A549 (cell line): ENCODE data around the gene ATP8A2. TPM values are rescaled to one million over a fixed set of nuclear protein-coding genes. Genes with fewer than 3 reads are reported as not detected.

Experiments used
- ATAC-seq, 2 experiments: fragments of 200-7000 bp in 1 of 2; fragments of >200 bp in 1 of 2; cut with Nextera tagmentation in 1 of 2; cut with Tn5 transposase in 1 of 2; 3 replicates each; pipeline versions ENCODE4 v1.8.0 to v1.9.1; 2018 to 2020; ENCODE audit warnings: mild to moderate bottlenecking in 1 of 2, moderate library complexity in 1 of 2
- CTCF ChIA-PET: fragments of 300-600 bp; sonication (Branson Sonifier 250); formaldehyde crosslinking; extraction: SDS; loops from one replicate; lab custom pipeline; 2021; ENCODE audit warnings: antibody characterized with exemption, inconsistent platforms; lab: Yijun Ruan, JAX
- POLR2A ChIA-PET: fragments of 350-600 bp; formaldehyde crosslinking; extraction: SDS; loops from one replicate; lab custom pipeline; 2021; ENCODE audit warnings: antibody characterized with exemption, inconsistent platforms; lab: Yijun Ruan, JAX
- DNase-seq, 2 experiments: peaks; one replicate each; pipeline versions ENCODE4 v3.0.0 to v3.0.0-alpha.2; 2011 to 2016; ENCODE audit warnings: low read depth in 1 of 2, low spot score in 1 of 2
- FAIRE-seq: peaks from 2 replicates; lab custom pipeline; 2011; peaks lifted over from hg19 to GRCh38; lab: Jason Lieb, UNC
- H3K27ac ChIP-seq, 2 experiments: fragments of >200 bp; sonication (Bioruptor Twin); formaldehyde crosslinking; 3 replicates each; pipeline ENCODE4 v1.5.1; 2016 to 2017
- H3K4me1 ChIP-seq: fragments of >200 bp; sonication (Bioruptor Twin); formaldehyde crosslinking; 3 replicates; pipeline ENCODE4 v1.6.1; 2016
- H3K4me2 ChIP-seq: fragments of >200 bp; sonication (Bioruptor Twin); formaldehyde crosslinking; 3 replicates; pipeline ENCODE4 v1.6.1; 2016
- H3K4me3 ChIP-seq: fragments of >200 bp; sonication (Bioruptor Twin); formaldehyde crosslinking; 3 replicates; pipeline ENCODE4 v1.5.1; 2016
- H3K9me3 ChIP-seq: fragments of >200 bp; sonication (Bioruptor Twin); formaldehyde crosslinking; 3 replicates; pipeline ENCODE4 v1.6.1; 2016
- BHLHE40 ChIP-seq: IDR thresholded peaks from 2 replicates; pipeline ENCODE4 v1.6.1; 2012; ENCODE audit warnings: low read depth, low read length, inconsistent platforms
- CHD2 ChIP-seq: fragments of 150-350 bp; IDR thresholded peaks from 2 replicates; pipeline ENCODE4 v1.6.1; 2014; ENCODE audit warnings: low read length; ENCODE audit not compliant: partially characterized antibody
- EHMT2 ChIP-seq: fragments of 200-600 bp; sonication (generic); IDR thresholded peaks from 2 replicates; pipeline ENCODE4 v1.6.1; 2016; ENCODE audit warnings: antibody characterized with exemption, low read depth, mild to moderate bottlenecking, moderate library complexity
- HEYL ChIP-seq: fragments of 250-450 bp; sonication (Bioruptor Pico); IDR thresholded peaks from 2 replicates; pipeline ENCODE4 v1.8.0; 2021; ENCODE audit warnings: mild to moderate bottlenecking, moderate library complexity
- HOXB13 ChIP-seq: fragments of 250-450 bp; sonication (Bioruptor Pico); IDR thresholded peaks from 2 replicates; pipeline ENCODE4 v1.5.0; 2020; ENCODE audit warnings: low read depth, mild to moderate bottlenecking, moderate library complexity
- HOXB5 ChIP-seq: fragments of 250-450 bp; sonication (Bioruptor Pico); IDR thresholded peaks from 2 replicates; pipeline ENCODE4 v1.5.0; 2020; ENCODE audit warnings: mild to moderate bottlenecking, moderate library complexity
- JUN ChIP-seq, 2 experiments: fragments of >200 bp; sonication (Bioruptor Twin); formaldehyde crosslinking; IDR thresholded peaks; 2 replicates in 1 of 2; 3 replicates in 1 of 2; pipeline ENCODE4 v1.6.1; 2016 to 2017
- KDM5A ChIP-seq: fragments of 200-600 bp; sonication (generic); IDR thresholded peaks from 2 replicates; pipeline ENCODE4 v1.6.1; 2016; ENCODE audit warnings: antibody characterized with exemption, mild to moderate bottlenecking
- MAFK ChIP-seq: fragments of 450-650 bp; IDR thresholded peaks from 2 replicates; pipeline ENCODE4 v1.6.1; 2014; ENCODE audit not compliant: partially characterized antibody
- MYC ChIP-seq: IDR thresholded peaks from 2 replicates; pipeline ENCODE4 v1.6.1; 2012; ENCODE audit warnings: mild to moderate bottlenecking, inconsistent platforms, low read length, improper control_type of control experiment, borderline replicate concordance
- NPAS2 ChIP-seq: fragments of 250-450 bp; sonication (Bioruptor Pico); IDR thresholded peaks from 2 replicates; pipeline ENCODE4 v1.8.0; 2022; ENCODE audit warnings: mild to moderate bottlenecking, moderate library complexity, borderline replicate concordance
- NR3C1 ChIP-seq: fragments of >200 bp; sonication (Bioruptor Twin); formaldehyde crosslinking; IDR thresholded peaks from 3 replicates; pipeline ENCODE4 v1.6.1; 2017
- POLR2AphosphoS2 ChIP-seq: conservative IDR thresholded peaks from 2 replicates; pipeline ENCODE4 v1.6.1; 2012; ENCODE audit warnings: low read length, improper control_type of control experiment, inconsistent platforms
- SMC3 ChIP-seq: fragments of >200 bp; sonication (Bioruptor Twin); formaldehyde crosslinking; IDR thresholded peaks from 3 replicates; pipeline ENCODE4 v1.6.1; 2018; ENCODE audit warnings: inconsistent platforms
- WGBS: methylation state at CpG from one replicate; pipeline ENCODE4 v1.1.6; 2017; ENCODE audit errors: missing lambda C conversion rate; 5-methylcytosine and 5-hydroxymethylcytosine counted together
- polyA plus RNA-seq, 4 experiments: library from polyadenylated mRNA; depleted of rRNA in 3 of 4; stranded (reverse); fragments of >200 nt; fragmentation: RNase III in 1 of 4; extraction: RNeasy Plus Mini Kit Qiagen cat#74134 plus additional on column Dnase treatment in 1 of 4; gene quantifications; 2 replicates in 3 of 4; 3 replicates in 1 of 4; pipeline ENCODE4 v1.2.3, GENCODE V29; 2011 to 2017
- TF ChIP-seq, protein P1 (sequence below): fragments of 200-600 bp; sonication (generic); IDR thresholded peaks from 2 replicates; pipeline ENCODE4 v1.6.1; 2016; ENCODE audit warnings: antibody characterized with exemption, mild to moderate bottlenecking, moderate library complexity
- TF ChIP-seq, protein P2 (sequence below): fragments of 150-350 bp; IDR thresholded peaks from 2 replicates; pipeline ENCODE4 v1.6.1; 2014; ENCODE audit warnings: low read depth, mild to moderate bottlenecking, low read length
- TF ChIP-seq, protein P3 (sequence below): fragments of 450-650 bp; IDR thresholded peaks from 2 replicates; pipeline ENCODE4 v1.6.1; 2014; ENCODE audit warnings: antibody characterized with exemption
- TF ChIP-seq, protein P4 (sequence below): IDR thresholded peaks from 2 replicates; pipeline ENCODE4 v1.6.1; 2012; ENCODE audit warnings: low read depth, borderline replicate concordance

The ATP8A2 gene
- polyA plus RNA-seq, 2 of the 4 experiments (the other 2 are of a cell fraction): 0.03 TPM; not detected in 1

DNA sequence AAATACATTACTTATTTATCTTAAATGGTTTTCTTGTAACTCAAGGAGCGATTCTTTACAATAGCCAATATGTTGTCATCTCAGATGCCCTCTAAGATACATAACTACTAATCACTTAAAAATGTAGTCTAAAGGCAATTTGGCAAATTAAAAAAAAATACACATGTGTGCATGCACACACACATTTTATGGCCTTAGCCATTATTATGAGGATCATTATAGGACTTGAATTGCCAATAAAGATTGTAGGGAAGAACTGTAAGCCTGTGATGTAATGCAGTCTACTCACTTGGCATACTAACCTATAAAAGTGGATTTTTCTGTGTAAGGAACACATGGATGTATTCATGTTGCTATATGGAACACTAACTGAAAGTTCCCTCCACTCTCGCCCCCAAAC, 405.7 kb downstream of the ATP8A2 start:
- ChIA-PET POLR2A (no interaction called here), CTCF (no interaction called here)
- no peak for FAIRE-seq
- H3K4me2 ChIP-seq: no peak overlapping the region
- no peak overlapping the region for H3K4me3 ChIP-seq
- no peak for DNase-seq
- no peaks in the 10 kb centered on the region for H3K9me3 ChIP-seq
- no peak for ATAC-seq
- no peaks in the 10 kb centered on the region for H3K4me1 ChIP-seq
- WGBS: 1% methylated on average over 2 of the region's 2 CpGs
- no peak overlapping the region for H3K27ac ChIP-seq
- TF ChIP-seq JUN (IDR thresholded peaks at IDR 0.05): no peak
- no peak for TF ChIP-seq HEYL
- TF ChIP-seq, protein P1, sequence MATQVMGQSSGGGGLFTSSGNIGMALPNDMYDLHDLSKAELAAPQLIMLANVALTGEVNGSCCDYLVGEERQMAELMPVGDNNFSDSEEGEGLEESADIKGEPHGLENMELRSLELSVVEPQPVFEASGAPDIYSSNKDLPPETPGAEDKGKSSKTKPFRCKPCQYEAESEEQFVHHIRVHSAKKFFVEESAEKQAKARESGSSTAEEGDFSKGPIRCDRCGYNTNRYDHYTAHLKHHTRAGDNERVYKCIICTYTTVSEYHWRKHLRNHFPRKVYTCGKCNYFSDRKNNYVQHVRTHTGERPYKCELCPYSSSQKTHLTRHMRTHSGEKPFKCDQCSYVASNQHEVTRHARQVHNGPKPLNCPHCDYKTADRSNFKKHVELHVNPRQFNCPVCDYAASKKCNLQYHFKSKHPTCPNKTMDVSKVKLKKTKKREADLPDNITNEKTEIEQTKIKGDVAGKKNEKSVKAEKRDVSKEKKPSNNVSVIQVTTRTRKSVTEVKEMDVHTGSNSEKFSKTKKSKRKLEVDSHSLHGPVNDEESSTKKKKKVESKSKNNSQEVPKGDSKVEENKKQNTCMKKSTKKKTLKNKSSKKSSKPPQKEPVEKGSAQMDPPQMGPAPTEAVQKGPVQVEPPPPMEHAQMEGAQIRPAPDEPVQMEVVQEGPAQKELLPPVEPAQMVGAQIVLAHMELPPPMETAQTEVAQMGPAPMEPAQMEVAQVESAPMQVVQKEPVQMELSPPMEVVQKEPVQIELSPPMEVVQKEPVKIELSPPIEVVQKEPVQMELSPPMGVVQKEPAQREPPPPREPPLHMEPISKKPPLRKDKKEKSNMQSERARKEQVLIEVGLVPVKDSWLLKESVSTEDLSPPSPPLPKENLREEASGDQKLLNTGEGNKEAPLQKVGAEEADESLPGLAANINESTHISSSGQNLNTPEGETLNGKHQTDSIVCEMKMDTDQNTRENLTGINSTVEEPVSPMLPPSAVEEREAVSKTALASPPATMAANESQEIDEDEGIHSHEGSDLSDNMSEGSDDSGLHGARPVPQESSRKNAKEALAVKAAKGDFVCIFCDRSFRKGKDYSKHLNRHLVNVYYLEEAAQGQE: no peak
- no peak for TF ChIP-seq HOXB5
- TF ChIP-seq SMC3: no peak

DNA sequence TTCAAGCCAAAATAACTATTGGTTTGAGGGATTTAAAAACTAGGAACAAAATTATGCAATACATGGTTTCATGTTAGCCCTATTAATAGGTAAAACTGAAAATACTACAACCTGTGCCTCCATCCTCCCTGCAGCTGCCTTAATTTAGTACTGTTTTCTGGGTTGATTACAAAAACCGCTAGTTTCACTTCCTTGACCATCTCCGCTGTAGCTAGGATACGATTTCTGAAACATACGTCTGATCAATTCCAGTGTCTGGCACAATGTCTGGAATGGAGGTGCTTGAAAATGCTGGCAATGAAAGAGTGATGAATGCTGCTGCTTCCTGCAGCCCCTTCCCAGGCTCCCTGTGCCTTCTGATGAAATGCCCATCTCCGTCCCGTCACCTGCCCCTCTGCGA, 406.6 kb downstream of the ATP8A2 start:
- no peak overlapping the region for H3K4me2 ChIP-seq
- ChIA-PET POLR2A (no interaction called here), CTCF (no interaction called here)
- H3K27ac ChIP-seq: no peak overlapping the region
- no peak overlapping the region for H3K4me3 ChIP-seq
- FAIRE-seq: no peak
- 61% methylated on average over 7 of the region's 7 CpGs for WGBS
- H3K4me1 ChIP-seq: no peaks in the 10 kb centered on the region
- ATAC-seq: no peak
- no peaks in the 10 kb centered on the region for H3K9me3 ChIP-seq
- no peak for DNase-seq
- TF ChIP-seq NR3C1 (no peak), EHMT2 (no peak), POLR2AphosphoS2 (no peak), NPAS2 (CRISPR knock-in tag) (no peak), CHD2 (no peak), MYC (no peak), KDM5A (no peak), BHLHE40 (no peak), MAFK (no peak), HOXB13 (CRISPR knock-in tag) (no peak)
- TF ChIP-seq, protein P2, sequence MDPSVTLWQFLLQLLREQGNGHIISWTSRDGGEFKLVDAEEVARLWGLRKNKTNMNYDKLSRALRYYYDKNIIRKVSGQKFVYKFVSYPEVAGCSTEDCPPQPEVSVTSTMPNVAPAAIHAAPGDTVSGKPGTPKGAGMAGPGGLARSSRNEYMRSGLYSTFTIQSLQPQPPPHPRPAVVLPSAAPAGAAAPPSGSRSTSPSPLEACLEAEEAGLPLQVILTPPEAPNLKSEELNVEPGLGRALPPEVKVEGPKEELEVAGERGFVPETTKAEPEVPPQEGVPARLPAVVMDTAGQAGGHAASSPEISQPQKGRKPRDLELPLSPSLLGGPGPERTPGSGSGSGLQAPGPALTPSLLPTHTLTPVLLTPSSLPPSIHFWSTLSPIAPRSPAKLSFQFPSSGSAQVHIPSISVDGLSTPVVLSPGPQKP: no peak
- TF ChIP-seq, protein P1: no peak
- TF ChIP-seq, protein P3, sequence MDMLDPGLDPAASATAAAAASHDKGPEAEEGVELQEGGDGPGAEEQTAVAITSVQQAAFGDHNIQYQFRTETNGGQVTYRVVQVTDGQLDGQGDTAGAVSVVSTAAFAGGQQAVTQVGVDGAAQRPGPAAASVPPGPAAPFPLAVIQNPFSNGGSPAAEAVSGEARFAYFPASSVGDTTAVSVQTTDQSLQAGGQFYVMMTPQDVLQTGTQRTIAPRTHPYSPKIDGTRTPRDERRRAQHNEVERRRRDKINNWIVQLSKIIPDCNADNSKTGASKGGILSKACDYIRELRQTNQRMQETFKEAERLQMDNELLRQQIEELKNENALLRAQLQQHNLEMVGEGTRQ: no peak
- TF ChIP-seq, protein P4, sequence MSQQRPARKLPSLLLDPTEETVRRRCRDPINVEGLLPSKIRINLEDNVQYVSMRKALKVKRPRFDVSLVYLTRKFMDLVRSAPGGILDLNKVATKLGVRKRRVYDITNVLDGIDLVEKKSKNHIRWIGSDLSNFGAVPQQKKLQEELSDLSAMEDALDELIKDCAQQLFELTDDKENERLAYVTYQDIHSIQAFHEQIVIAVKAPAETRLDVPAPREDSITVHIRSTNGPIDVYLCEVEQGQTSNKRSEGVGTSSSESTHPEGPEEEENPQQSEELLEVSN: no peak
- TF ChIP-seq, all 56 proteins: peak for 0
